Endothelial cell of umbilical vein (primary cell): ENCODE measurements around the gene SELENOV. TPM values are rescaled to one million over a fixed set of nuclear protein-coding genes. Genes with fewer than 3 reads are reported as not detected.

ENCODE experiments used
- BruUV-seq: library from RNA; stranded (reverse); fragments of 400-500 nt; replicated peaks from 2 replicates; lab custom pipeline; 2021; lab: Mats Ljungman, UMichigan
- CTCF ChIA-PET: fragments of 300-600, 350-600 bp; sonication (Branson Sonifier 250); formaldehyde crosslinking; loops from one replicate; lab custom pipeline; 2021; ENCODE audit warnings: antibody characterized with exemption, inconsistent platforms; lab: Charles Lee
- POLR2A ChIA-PET: fragments of 300-600, 350-600 bp; sonication (Branson Sonifier 250); formaldehyde crosslinking; loops from one replicate; lab custom pipeline; 2021; ENCODE audit warnings: antibody characterized with exemption, inconsistent platforms; lab: Charles Lee
- DNase-seq: peaks from one replicate; pipeline ENCODE4 v3.0.0-alpha.2; 2011; ENCODE audit warnings: low read depth, low spot score
- FAIRE-seq: peaks from 2 replicates; lab custom pipeline; 2011; peaks lifted over from hg19 to GRCh38; lab: Jason Lieb, UNC
- H2AFZ ChIP-seq: 2 replicates; pipeline ENCODE4 v1.6.0; 2012; ENCODE audit warnings: low read depth, low read length, control low read depth, inconsistent platforms
- H3K27ac ChIP-seq: 2 replicates; pipeline ENCODE4 v1.5.1; 2011; ENCODE audit warnings: low read depth, mild to moderate bottlenecking, control low read depth, low read length, moderate library complexity; ENCODE audit not compliant: insufficient read depth
- H3K27me3 ChIP-seq, 2 experiments: 2 replicates each; pipeline versions ENCODE4 v1.6.0 to v1.6.1; 2011; ENCODE audit warnings: low read length in 2 of 2, mixed read lengths in 1 of 2; ENCODE audit not compliant: control insufficient read depth in 2 of 2, insufficient read depth in 2 of 2
- H3K36me3 ChIP-seq, 2 experiments: 2 replicates in 1 of 2; 3 replicates in 1 of 2; pipeline ENCODE4 v1.5.1; 2011; ENCODE audit warnings: low read length in 2 of 2, mild to moderate bottlenecking in 1 of 2, moderate library complexity in 1 of 2; ENCODE audit not compliant: control insufficient read depth in 2 of 2, insufficient read depth in 2 of 2; ENCODE audit errors: extremely low read depth in 1 of 2
- H3K4me1 ChIP-seq: 3 replicates; pipeline ENCODE4 v1.5.1; 2011; ENCODE audit warnings: mild to moderate bottlenecking, low read length; ENCODE audit not compliant: control insufficient read depth, insufficient read depth; ENCODE audit errors: extremely low read depth
- H3K4me2 ChIP-seq: 2 replicates; pipeline ENCODE4 v1.6.1; 2011; ENCODE audit warnings: low read length, control low read depth, mixed read lengths; ENCODE audit not compliant: insufficient read depth
- H3K4me3 ChIP-seq, 3 experiments: fragments of 200-600 bp in 1 of 3; sonication (generic), shearing (Covaris generic) in 1 of 3; replicated peaks in 1 of 3; 2 replicates each; pipeline ENCODE4 v1.5.1; 2011 to 2016; ENCODE audit warnings: control low read depth in 3 of 3, low read length in 3 of 3, mild to moderate bottlenecking in 2 of 3, inconsistent platforms in 1 of 3, low read depth in 1 of 3, moderate library complexity in 1 of 3; ENCODE audit not compliant: insufficient read depth in 1 of 3
- H3K79me2 ChIP-seq: 2 replicates; pipeline ENCODE4 v1.6.0; 2012; ENCODE audit warnings: low read length, inconsistent platforms; ENCODE audit not compliant: control insufficient read depth, insufficient read depth
- H3K9ac ChIP-seq: replicated peaks from 2 replicates; pipeline ENCODE3; 2011; ENCODE audit warnings: low read length, control low read depth; ENCODE audit not compliant: insufficient read depth; ENCODE audit errors: extremely low read depth
- H3K9me1 ChIP-seq: replicated peaks from 3 replicates; pipeline ENCODE4 v1.6.0; 2011; ENCODE audit warnings: mild to moderate bottlenecking, low read length; ENCODE audit not compliant: control insufficient read depth, insufficient read depth; ENCODE audit errors: extremely low read depth
- H3K9me3 ChIP-seq: replicated peaks from 2 replicates; pipeline ENCODE4 v1.5.1; 2012; ENCODE audit warnings: low read length, inconsistent platforms; ENCODE audit not compliant: control insufficient read depth, insufficient read depth
- H4K20me1 ChIP-seq: replicated peaks from 2 replicates; pipeline ENCODE3; 2011; ENCODE audit warnings: mild to moderate bottlenecking, low read length; ENCODE audit not compliant: control insufficient read depth, insufficient read depth; ENCODE audit errors: extremely low read depth
- EZH2 ChIP-seq: IDR thresholded peaks from 2 replicates; pipeline ENCODE4 v1.6.1; 2012; ENCODE audit warnings: borderline replicate concordance, low read depth, mild to moderate bottlenecking, moderate library complexity, low read length, inconsistent platforms; ENCODE audit not compliant: severe bottlenecking
- FOS ChIP-seq: IDR thresholded peaks from 2 replicates; pipeline ENCODE4 v1.6.1; 2011; ENCODE audit warnings: mild to moderate bottlenecking, low read length, moderate library complexity, borderline replicate concordance; ENCODE audit not compliant: insufficient read depth
- GATA2 ChIP-seq: IDR thresholded peaks from 2 replicates; pipeline ENCODE4 v1.7.0; 2011; ENCODE audit warnings: low read depth, mild to moderate bottlenecking, moderate library complexity, mixed read lengths, low read length; ENCODE audit not compliant: insufficient read length, insufficient read depth
- JUN ChIP-seq: IDR thresholded peaks from 2 replicates; pipeline ENCODE4 v1.6.1; 2011; ENCODE audit warnings: borderline replicate concordance, low read depth; ENCODE audit not compliant: insufficient read length, insufficient read depth
- MYC ChIP-seq: IDR thresholded peaks from one replicate; pipeline ENCODE4 v1.6.1; 2011; ENCODE audit warnings: mild to moderate bottlenecking, low read depth, low read length
- POLR2A ChIP-seq: IDR thresholded peaks from 2 replicates; pipeline ENCODE4 v1.6.1; 2012; ENCODE audit warnings: low read depth, mild to moderate bottlenecking, control low read depth, low read length
- POLR2AphosphoS5 ChIP-seq: IDR thresholded peaks from 2 replicates; pipeline ENCODE4 v1.6.1; 2012; ENCODE audit warnings: low read depth, mild to moderate bottlenecking, control low read depth, low read length, moderate library complexity; ENCODE audit not compliant: insufficient read depth
- dilution Hi-C: fragments of 300-500 bp; cut with MboI; formaldehyde crosslinking; loops from one replicate; pipeline ENCODE4 v1.15.0; 2019; ENCODE audit warnings: low sequenced_read_pairs; ENCODE audit not compliant: extremely low pct_ligation_motif_present
- intact Hi-C: fragments of 100-400 bp; cut with micrococcal nuclease; formaldehyde crosslinking; loops from one replicate; pipeline ENCODE4 v1.10.0; 2022
- polyA plus RNA-seq, 4 experiments: library from polyadenylated mRNA; depleted of rRNA in 3 of 4; stranded (reverse) in 3 of 4; unstranded in 1 of 4; fragments of >200 nt; gene quantifications; 2 replicates each; pipeline versions ENCODE4 v1.2.1 to v1.2.3, GENCODE V29; 2011 to 2012; ENCODE audit warnings: missing spikeins in 1 of 4
- total RNA-seq: library from RNA; stranded (reverse); gene quantifications from 2 replicates; pipeline ENCODE4 v1.2.3, GENCODE V29; 2021
- TF ChIP-seq, protein P1 (sequence below): IDR thresholded peaks from 2 replicates; pipeline ENCODE4 v1.6.1; 2011; ENCODE audit not compliant: insufficient read depth, insufficient read length
- TF ChIP-seq, protein P2 (sequence below), 2 donors: IDR thresholded peaks; 1 replicate in 1 of 2; 2 replicates in 1 of 2; pipeline ENCODE4 v1.5.1; 2011; ENCODE audit warnings: low read length in 2 of 2, mild to moderate bottlenecking in 2 of 2, moderate library complexity in 2 of 2, control low read depth in 1 of 2, inconsistent platforms in 1 of 2, low read depth in 1 of 2; ENCODE audit not compliant: insufficient read depth in 1 of 2; ENCODE audit errors: extremely low read depth in 1 of 2

The SELENOV gene
- total and polyA plus RNA-seq, 2 donors (not counting 3 experiments of a cell fraction or from before 2014, with no cell fraction given) = not detected

DNA sequence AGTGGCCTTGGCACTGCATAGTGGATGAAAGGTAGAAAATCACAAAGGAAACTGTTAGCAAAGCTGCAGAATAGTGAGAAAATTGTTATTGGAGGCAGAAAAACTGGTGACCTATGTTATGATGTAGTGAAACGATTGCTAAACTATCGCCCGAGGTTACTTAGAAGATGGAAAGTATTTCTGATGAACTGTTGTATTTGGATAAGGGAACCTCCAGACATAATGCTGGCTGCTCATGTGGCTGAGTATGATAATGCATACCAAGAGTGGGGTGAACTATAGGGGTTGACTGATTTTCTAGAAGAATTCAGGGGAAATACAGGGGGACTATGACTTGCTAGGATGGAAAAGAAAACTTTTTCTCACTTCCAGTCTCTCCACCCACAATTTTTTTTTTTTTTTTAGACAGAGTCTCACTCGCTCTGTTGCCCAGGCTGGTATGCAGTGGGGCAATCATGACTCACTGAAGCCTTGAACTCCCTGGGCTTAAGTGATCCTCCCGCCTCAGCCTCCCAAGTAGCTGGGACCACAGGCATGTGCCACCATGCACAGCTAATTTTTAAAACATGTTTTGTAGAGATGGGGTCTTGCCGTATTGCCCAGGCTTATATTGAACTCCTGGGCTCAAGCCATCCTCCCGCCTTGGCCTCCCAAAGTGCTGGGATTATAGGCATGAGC is 29.4 kb downstream of the SELENOV start:
- Histone ChIP-seq H3K9ac (no peak overlapping the region), H3K4me3 (no peak overlapping the region), H3K9me1 (no peaks in the 10 kb centered on the region), H2AFZ (no peak overlapping the region), H3K9me3 (no peaks in the 10 kb centered on the region), H3K27ac (no peak overlapping the region), H3K27me3 (peaks cover 8% of the 10 kb centered on the region in 2 experiments), H3K36me3 (no peaks in the 10 kb centered on the region), H3K79me2 (no peaks in the 10 kb centered on the region), H3K4me2 (no peak overlapping the region), H3K4me1 (peaks cover 15% of the 10 kb centered on the region), H4K20me1 (no peaks in the 10 kb centered on the region)
- TF ChIP-seq, protein P1, sequence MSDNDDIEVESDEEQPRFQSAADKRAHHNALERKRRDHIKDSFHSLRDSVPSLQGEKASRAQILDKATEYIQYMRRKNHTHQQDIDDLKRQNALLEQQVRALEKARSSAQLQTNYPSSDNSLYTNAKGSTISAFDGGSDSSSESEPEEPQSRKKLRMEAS = no peak
- TF ChIP-seq JUN = no peak
- TF ChIP-seq, protein P2, sequence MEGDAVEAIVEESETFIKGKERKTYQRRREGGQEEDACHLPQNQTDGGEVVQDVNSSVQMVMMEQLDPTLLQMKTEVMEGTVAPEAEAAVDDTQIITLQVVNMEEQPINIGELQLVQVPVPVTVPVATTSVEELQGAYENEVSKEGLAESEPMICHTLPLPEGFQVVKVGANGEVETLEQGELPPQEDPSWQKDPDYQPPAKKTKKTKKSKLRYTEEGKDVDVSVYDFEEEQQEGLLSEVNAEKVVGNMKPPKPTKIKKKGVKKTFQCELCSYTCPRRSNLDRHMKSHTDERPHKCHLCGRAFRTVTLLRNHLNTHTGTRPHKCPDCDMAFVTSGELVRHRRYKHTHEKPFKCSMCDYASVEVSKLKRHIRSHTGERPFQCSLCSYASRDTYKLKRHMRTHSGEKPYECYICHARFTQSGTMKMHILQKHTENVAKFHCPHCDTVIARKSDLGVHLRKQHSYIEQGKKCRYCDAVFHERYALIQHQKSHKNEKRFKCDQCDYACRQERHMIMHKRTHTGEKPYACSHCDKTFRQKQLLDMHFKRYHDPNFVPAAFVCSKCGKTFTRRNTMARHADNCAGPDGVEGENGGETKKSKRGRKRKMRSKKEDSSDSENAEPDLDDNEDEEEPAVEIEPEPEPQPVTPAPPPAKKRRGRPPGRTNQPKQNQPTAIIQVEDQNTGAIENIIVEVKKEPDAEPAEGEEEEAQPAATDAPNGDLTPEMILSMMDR (IDR thresholded peaks at IDR 0.05; ENCODE audit: extremely low read depth in 1 of 2, insufficient read depth in 1 of 2, low read depth in 1 of 2, low read length in 2 of 2) = no peak
- BruUV-seq = no TSS peak
- CTCF ChIA-PET = no interaction called here
- intact Hi-C loops (no loop called here), dilution Hi-C loops (no loop called here)
- POLR2A ChIA-PET = no interaction called here
- no peak for DNase-seq
- no peak for FAIRE-seq

DNA sequence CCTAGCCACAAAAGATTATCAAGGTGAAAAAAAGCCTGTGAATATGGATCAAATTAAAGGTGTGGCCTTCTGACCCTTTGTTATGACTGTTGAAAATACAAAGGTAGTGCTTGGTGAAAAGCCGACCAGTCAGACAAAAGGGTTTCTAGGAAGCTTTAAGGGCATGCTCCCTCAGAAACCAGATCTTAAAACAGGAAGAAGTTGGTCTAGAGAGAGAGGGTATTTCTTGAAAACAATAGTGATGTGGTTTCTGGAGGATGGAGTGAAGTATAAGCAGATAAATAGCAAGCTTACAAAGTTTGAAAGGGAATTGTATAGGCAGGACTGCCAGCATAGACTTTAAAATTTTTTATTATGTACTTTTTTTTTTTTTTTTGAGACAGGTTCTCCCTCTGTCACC is 30.0 kb downstream of the SELENOV start:
- Histone ChIP-seq H3K79me2 (no peaks in the 10 kb centered on the region), H3K27ac (no peak overlapping the region), H2AFZ (no peak overlapping the region), H3K27me3 (peaks cover 8% of the 10 kb centered on the region in 2 experiments), H3K36me3 (no peaks in the 10 kb centered on the region), H3K9me1 (no peaks in the 10 kb centered on the region), H3K4me2 (no peak overlapping the region), H3K9me3 (no peaks in the 10 kb centered on the region), H3K4me1 (peaks cover 15% of the 10 kb centered on the region), H3K4me3 (no peak overlapping the region), H4K20me1 (no peaks in the 10 kb centered on the region), H3K9ac (no peak overlapping the region)
- intact Hi-C loops = no loop called here
- dilution Hi-C loops = no loop called here
- no TSS peak for BruUV-seq
- POLR2A ChIA-PET = no interaction called here
- TF ChIP-seq POLR2AphosphoS5 (no peak), GATA2 (no peak), JUN (no peak), POLR2A (no peak), EZH2 (no peak), FOS (no peak), MYC (no peak)
- TF ChIP-seq, protein P2 (IDR thresholded peaks at IDR 0.05; ENCODE audit: extremely low read depth in 1 of 2, insufficient read depth in 1 of 2, low read depth in 1 of 2, low read length in 2 of 2) = no peak
- TF ChIP-seq, protein P1 = no peak
- CTCF ChIA-PET = interaction anchor here (0.9 kb wide), 1 partner anchor 39 kb away, joined by 4 read pairs; no protein-coding TSS in a partner anchor
- DNase-seq = no peak
- FAIRE-seq = peak; percentile 37
